NCI-H748 (cell line): ENCODE measurements around the gene CCNK.

Experiments
- DNase-seq: peaks from one replicate; lab custom pipeline; 2025; ENCODE audit not compliant: unreplicated experiment; lab: John Stamatoyannopoulos, UW

The CCNK gene

DNA sequence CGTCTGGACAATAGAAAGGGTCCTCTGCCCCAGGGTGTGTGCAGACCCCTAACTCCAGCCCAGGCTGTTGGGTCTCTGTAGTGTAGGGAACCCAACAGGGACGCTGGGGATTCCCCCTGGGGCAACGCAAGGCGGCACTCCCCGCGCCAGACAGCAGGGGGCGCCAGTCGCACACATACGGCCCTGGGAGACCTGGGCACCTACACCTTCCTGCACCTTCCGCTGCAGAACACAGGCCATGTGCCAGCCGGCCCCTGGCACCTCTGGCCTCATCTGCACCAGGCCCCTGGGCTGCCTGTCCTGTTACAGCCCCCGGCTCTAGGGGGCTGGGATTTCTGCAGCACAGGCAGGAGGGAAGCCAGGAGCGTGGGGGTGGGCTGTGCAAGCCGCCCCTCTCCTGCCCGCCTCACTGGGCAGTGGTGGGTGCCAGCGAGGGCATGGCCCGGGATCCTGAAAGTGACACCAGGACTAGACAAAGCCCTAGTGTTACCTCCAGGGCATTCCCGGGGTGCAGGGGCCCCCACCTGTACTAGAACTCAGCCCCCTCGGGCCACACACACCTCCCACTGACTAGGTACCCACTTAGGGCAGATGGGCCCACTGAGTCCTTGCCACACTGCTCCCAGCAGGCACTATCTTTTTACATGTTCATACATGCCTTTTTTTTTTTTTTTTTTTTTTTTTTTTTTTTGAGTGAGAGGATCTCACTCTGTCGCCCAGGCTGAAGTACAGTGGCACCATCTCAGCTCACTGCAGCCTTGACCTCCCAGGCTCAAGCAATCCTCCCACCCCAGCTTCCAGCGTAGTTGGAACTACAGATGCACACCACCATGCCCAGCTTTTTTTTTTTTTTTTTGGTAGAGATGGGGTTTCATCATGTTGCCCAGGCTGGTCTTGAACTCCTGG lies 37.5 kb downstream of the CCNK start:
- peak; percentile 76 for DNase-seq

- DNase-seq, result no peak
Observed at GRCh38 chr14:99519347-99519881, 38.2 kb downstream of the CCNK start.

- DNase-seq, result no peak
Observed at GRCh38 chr14:99519931-99520421, 38.8 kb downstream of the CCNK start.

DNA sequence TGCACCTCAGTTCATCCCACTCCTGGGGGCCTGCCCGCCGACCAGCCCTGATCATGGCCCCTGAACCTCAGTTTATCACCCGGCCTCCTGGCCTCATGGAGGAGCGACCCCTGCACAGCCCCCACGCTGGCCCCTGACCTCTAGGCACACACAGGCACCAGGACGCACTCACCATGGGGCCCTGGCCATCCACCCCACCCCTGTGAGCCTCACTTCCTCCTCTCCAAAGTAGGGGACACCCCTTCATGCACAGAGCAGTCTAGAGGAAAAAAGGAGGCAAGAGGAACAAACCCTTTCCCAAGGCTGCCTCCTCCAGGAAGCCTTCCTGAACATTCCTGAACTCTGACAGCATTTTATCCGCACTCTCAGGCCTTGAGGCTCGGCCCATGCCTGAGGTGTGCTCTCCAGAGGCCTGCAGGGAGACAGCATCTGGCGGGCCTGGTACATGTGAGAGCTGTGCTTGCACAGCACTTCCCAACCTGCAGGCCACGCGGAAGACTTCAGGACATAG lies 39.4 kb downstream of the CCNK start:
- DNase-seq, result no peak

GRCh38 chr14:99521176-99522024 lies 40.2 kb downstream of the CCNK start:
- no peak for DNase-seq

GRCh38 chr14:99522025-99522401 lies 40.8 kb downstream of the CCNK start:
- DNase-seq, result no peak

- DNase-seq, result no peak
Observed at GRCh38 chr14:99522457-99522891, 41.3 kb downstream of the CCNK start.

DNA sequence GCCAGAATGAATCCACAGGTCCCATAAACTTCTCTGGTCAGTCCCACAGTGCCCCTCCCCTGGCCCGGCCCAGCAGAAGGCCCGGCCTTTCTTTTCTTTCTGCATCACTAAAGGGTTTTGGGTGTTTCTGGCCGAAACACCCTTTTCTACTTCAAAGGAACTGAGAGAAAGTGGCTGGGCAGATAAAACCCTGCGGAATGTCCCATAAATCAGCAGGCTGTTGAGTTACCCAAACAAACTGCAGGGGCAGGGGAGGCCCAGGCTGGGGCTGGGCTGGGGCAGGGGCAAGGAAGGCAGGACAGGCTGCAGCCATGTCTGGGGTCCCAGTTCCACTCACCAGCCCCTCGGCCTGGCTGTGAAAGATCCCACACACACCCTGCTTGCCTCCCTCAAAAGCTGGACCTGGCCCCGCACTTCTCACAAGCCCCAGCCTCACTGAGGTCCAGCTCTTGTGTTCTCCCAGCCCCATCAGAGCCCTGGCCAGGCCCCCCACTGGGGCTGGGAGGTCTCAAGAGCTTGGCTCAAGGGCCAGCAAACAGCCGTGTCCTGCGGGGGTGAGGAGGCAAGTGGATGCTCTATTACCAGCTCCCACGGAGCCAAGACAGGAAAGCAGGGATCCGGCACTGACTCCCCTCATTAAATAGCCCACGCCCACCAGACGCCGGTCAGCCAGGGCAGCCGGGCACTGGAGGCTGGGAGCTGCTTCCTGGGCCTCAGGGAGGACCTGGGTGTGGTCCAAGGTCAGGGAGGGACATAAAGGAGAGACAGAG lies 41.9 kb downstream of the CCNK start:
- DNase-seq, result no peak

DNA sequence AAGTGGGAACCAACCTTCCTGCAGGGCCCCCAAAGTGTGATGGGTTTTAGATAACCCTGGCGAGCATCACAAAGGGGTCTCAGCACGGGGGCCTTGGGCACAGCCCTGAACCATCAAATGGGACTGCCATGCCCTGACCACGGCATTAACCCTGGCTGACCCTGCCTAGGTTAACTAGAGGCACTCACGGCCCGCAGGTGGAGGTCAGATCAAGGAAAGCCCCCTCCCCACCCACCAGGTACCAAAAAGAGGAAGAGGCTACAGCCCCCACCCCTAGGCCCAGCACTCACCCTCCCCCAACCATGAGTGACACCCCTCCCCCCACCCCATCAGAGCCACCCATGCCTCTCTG lies 42.5 kb downstream of the CCNK start:
- DNase-seq, result no peak

DNA sequence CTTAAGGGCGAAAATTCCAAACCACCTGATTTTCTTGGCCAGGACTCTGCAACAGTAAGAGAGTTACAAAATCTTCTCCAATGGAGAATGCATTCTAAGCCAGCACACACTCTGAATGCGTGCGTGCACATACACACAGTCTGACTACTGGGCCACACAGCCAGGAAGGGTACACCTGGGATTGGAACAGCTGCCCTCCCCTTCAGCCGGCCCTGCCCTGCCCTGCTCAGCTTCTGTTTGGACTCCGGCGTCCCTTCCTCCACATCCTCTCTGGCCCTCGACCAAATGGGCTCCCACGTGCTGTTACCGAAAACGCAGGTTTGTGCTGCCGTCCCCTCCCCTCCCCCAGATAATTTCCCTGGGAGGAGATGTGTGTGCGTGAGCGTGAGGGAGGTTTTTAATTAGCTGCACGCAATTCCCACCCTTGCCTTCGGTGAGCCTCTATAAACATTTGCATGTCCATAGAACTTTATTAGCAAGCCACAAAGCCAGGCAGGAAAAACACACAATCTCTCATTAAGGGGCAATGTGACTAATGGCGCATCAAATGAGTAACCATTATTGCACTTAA lies 43.0 kb downstream of the CCNK start:
- peak; percentile 26 for DNase-seq

- DNase-seq, result no peak
Observed at GRCh38 chr14:99524804-99525698, 43.8 kb downstream of the CCNK start.

- DNase-seq, result no peak
Observed at GRCh38 chr14:99525699-99526080, 44.5 kb downstream of the CCNK start.

DNA sequence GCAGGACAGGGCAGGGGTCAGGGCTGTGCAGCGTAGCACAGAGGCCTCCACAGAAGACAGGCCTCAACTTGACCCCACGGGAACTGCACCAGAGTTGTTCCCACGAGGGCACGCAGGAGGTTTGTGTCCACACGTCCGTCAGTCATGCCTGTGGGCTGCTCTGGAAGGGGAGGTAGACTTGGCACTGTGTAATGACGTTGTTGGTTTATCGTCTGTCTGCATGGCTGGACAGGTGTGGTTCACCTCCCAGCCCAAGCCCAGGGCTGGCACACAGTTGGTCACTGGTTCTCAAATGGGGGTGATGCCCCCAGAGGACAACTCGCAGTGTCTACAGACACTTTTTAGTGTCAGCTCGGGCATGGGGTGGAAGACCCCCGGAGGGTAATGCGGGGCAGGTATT lies 45.8 kb downstream of the CCNK start:
- DNase-seq, result no peak

DNA sequence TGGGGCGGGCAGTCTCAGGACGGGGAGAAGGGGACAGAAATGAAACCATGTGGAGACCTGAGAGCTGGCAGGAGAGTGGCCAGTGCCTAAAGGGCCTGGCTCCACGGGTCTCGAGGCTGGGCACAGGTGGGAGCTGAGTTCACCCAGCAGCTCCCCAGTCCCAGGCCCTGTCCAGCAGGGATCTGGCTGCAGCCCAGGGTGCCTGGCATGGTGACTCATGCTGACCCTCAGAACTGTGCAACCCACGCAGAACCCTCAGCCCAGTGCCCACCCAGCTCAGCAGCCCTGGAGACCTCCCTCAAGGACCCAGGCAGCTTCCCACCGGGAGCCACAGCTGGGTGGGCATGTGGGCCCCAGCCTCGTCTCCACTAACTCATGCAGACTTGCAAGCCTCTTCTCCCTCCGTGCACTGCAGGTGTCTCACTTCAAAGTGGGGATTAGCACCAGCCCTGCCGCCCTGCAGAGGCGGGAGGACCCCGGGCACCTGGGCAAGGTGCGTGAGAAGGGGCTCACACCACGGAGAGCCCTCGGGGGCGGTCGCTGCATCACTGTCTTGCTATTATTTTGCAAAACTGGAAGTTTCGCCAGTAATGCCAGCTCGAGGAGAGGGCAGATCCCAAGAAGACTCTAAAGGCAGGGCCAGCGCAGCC lies 46.3 kb downstream of the CCNK start:
- no peak for DNase-seq

DNA sequence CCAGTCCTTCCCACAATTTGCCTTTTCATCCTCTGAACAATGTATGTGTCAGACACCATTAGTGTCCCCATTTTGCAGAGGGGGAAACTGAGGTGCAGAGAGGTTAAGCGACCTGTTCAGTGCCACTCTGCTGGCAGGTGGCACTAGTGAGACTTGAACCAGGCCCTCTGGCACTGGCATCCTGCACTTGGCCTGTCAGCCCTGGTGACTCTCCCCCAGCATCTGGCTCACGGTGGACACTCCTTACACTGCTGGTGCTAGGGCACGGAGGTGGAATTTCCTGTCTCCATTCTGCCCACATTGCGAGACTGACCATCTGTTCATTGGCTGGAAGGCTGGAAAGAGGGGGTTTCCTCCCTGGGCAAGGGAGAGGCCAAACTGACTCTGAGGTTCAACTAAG lies 48.7 kb downstream of the CCNK start:
- DNase-seq, result no peak

- no peak for DNase-seq
Observed at GRCh38 chr14:99530407-99531155, 49.4 kb downstream of the CCNK start.

GRCh38 chr14:99531251-99532096 lies 50.3 kb downstream of the CCNK start:
- DNase-seq, result peak; percentile 68
